Vein endothelial cell (primary cell): ENCODE results near the gene ARHGAP33. TPM values are rescaled to one million over a fixed set of nuclear protein-coding genes. Genes with fewer than 3 reads are reported as not detected.

Experiments
- total RNA-seq: library from RNA; depleted of rRNA; stranded (reverse); fragments of >200 nt; gene quantifications from 2 replicates; pipeline ENCODE4 v1.2.3, GENCODE V29; 2012

Gene ARHGAP33
- total RNA-seq: 3.3 and 3.7 TPM in 2 replicates

GRCh38 chr19:35775298-35776101, at the start of gene ARHGAP33:
Gene ARHGAP33 (plus strand): TSS chr19:35775564. CDS start chr19:35775659, 95 bp downstream.

GRCh38 chr19:35742121-35742724, 33.1 kb upstream of the ARHGAP33 start, which contains the start of gene IGFLR1:
Gene IGFLR1 (minus strand): TSS chr19:35742452. CDS start chr19:35741180, 1,272 bp downstream.

GRCh38 chr19:35745328-35746086, 29.9 kb upstream of the ARHGAP33 start, which contains the start of the genes PSENEN and U2AF1L4:
Gene PSENEN (plus strand): TSS chr19:35745651. CDS start chr19:35745931, 280 bp downstream.
Gene U2AF1L4 (minus strand): TSS chr19:35745418. CDS start chr19:35745391, 27 bp downstream.

GRCh38 chr19:35748106-35749020, 27.0 kb upstream of the ARHGAP33 start, which contains the start of gene LIN37:
Gene LIN37 (plus strand): TSS chr19:35748576. CDS start chr19:35748725, 149 bp downstream.

GRCh38 chr19:35756377-35757230, 18.8 kb upstream of the ARHGAP33 start, which contains the start of gene HSPB6:
Gene HSPB6 (minus strand): TSS chr19:35757029. CDS start chr19:35757008, 21 bp downstream.

GRCh38 chr19:35757749-35758608, 17.4 kb upstream of the ARHGAP33 start, which contains the start of gene PROSER3:
Gene PROSER3 (plus strand): TSS chr19:35758176. CDS start chr19:35758216, 40 bp downstream.

GRCh38 chr19:35812220-35813042, 37.1 kb downstream of the ARHGAP33 start, which contains the start of gene PRODH2:
Gene PRODH2 (minus strand): TSS chr19:35812845. CDS start chr19:35812805, 40 bp downstream.

Other genes starting within 250 kb of the ARHGAP33 start
- not detected in 2 replicates for gene SBSN, start 247.3 kb upstream of the ARHGAP33 start, total RNA-seq
- not detected in 2 replicates for gene GAPDHS, start 242.1 kb upstream of the ARHGAP33 start, total RNA-seq
- 58.0 and 58.8 TPM in 2 replicates for gene TMEM147, start 229.9 kb upstream of the ARHGAP33 start, total RNA-seq
- not detected in 2 replicates for gene ATP4A, start 211.9 kb upstream of the ARHGAP33 start, total RNA-seq
- not detected in 2 replicates for gene PMIS2, start 189.4 kb upstream of the ARHGAP33 start, total RNA-seq
- gene HAUS5, start 162.8 kb upstream of the ARHGAP33 start, total RNA-seq: 8.5 and 9.1 TPM in 2 replicates
- 49.6 and 56.5 TPM in 2 replicates for gene RBM42, start 146.5 kb upstream of the ARHGAP33 start, total RNA-seq
- gene ETV2, start 133.8 kb upstream of the ARHGAP33 start, total RNA-seq: 0.29 and 0.65 TPM in 2 replicates
- gene COX6B1, start 127.2 kb upstream of the ARHGAP33 start, total RNA-seq: 214 and 293 TPM in 2 replicates
- gene UPK1A, start 109.0 kb upstream of the ARHGAP33 start, total RNA-seq: not detected in 2 replicates
- gene ZBTB32, start 71.0 kb upstream of the ARHGAP33 start, total RNA-seq: not detected in 2 replicates
- gene KMT2B, start 57.6 kb upstream of the ARHGAP33 start, total RNA-seq: 8.5 and 9.4 TPM in 2 replicates
- gene IGFLR1, start 33.1 kb upstream of the ARHGAP33 start, total RNA-seq: 0.76 and 0.98 TPM in 2 replicates
- gene U2AF1L4, start 30.1 kb upstream of the ARHGAP33 start, total RNA-seq: 2.3 and 2.8 TPM in 2 replicates
- 14.8 and 15.7 TPM in 2 replicates for gene PSENEN, start 29.9 kb upstream of the ARHGAP33 start, total RNA-seq
- 12.1 and 16.7 TPM in 2 replicates for gene LIN37, start 27.0 kb upstream of the ARHGAP33 start, total RNA-seq
- 0.38 and 0.65 TPM in 2 replicates for gene HSPB6, start 18.5 kb upstream of the ARHGAP33 start, total RNA-seq
- 7.2 and 7.3 TPM in 2 replicates for gene PROSER3, start 17.4 kb upstream of the ARHGAP33 start, total RNA-seq
- gene PRODH2, start 37.3 kb downstream of the ARHGAP33 start, total RNA-seq: not detected in 2 replicates
- not detected in 2 replicates for gene NPHS1, start 76.9 kb downstream of the ARHGAP33 start, total RNA-seq
- not detected in 2 replicates for gene KIRREL2, start 81.3 kb downstream of the ARHGAP33 start, total RNA-seq
- gene APLP1, start 93.0 kb downstream of the ARHGAP33 start, total RNA-seq: 4.2 and 4.6 TPM in 2 replicates
- gene NFKBID, start 125.0 kb downstream of the ARHGAP33 start, total RNA-seq: 2.9 and 5.5 TPM in 2 replicates
- not detected in 2 replicates for gene HCST, start 127.0 kb downstream of the ARHGAP33 start, total RNA-seq
- not detected in 2 replicates for gene TYROBP, start 132.7 kb downstream of the ARHGAP33 start, total RNA-seq
- 9.6 and 11.1 TPM in 2 replicates for gene LRFN3, start 160.8 kb downstream of the ARHGAP33 start, total RNA-seq
- gene SDHAF1, start 219.6 kb downstream of the ARHGAP33 start, total RNA-seq: 12.7 and 13.4 TPM in 2 replicates
- 0.19 TPM in 1 of 2 replicates, not detected in the other for gene SYNE4, start 233.2 kb downstream of the ARHGAP33 start, total RNA-seq
- 11.3 and 14.0 TPM in 2 replicates for gene ALKBH6, start 238.6 kb downstream of the ARHGAP33 start, total RNA-seq